Osteocyte (in vitro differentiated cells): Measurements from ENCODE around the gene WDSUB1. TPM values are rescaled to one million over a fixed set of nuclear protein-coding genes. Genes with fewer than 3 reads are reported as not detected.

Experiments
- DNase-seq: peaks from one replicate; pipeline ENCODE4 v3.0.0; 2021; ENCODE audit warnings: mixed read lengths; ENCODE audit not compliant: unreplicated experiment; ENCODE audit errors: extremely low spot score
- H3K27ac Mint-ChIP-seq: one replicate; pipeline ENCODE4 v1.8.0; 2021; ENCODE audit warnings: mild to moderate bottlenecking, mixed read lengths; ENCODE audit not compliant: unreplicated experiment
- H3K27me3 Mint-ChIP-seq: one replicate; pipeline ENCODE4 v1.8.0; 2021; ENCODE audit warnings: mixed read lengths; ENCODE audit not compliant: unreplicated experiment
- H3K36me3 Mint-ChIP-seq: one replicate; pipeline ENCODE4 v1.8.0; 2021; ENCODE audit warnings: mixed read lengths; ENCODE audit not compliant: unreplicated experiment
- H3K4me1 Mint-ChIP-seq: one replicate; pipeline ENCODE4 v1.8.0; 2021; ENCODE audit warnings: mixed read lengths; ENCODE audit not compliant: unreplicated experiment
- H3K4me3 Mint-ChIP-seq: one replicate; pipeline ENCODE4 v1.8.0; 2021; ENCODE audit warnings: mild to moderate bottlenecking, moderate library complexity, mixed read lengths; ENCODE audit not compliant: unreplicated experiment
- H3K9me3 Mint-ChIP-seq: one replicate; pipeline ENCODE4 v1.8.0; 2021; ENCODE audit warnings: mixed read lengths; ENCODE audit not compliant: unreplicated experiment
- CTCF ChIP-seq: fragments of 200-600 bp; sonication (generic); IDR thresholded peaks from 2 replicates; pipeline ENCODE4 v1.5.0; 2021; ENCODE audit warnings: antibody characterized with exemption, mild to moderate bottlenecking, moderate library complexity
- microRNA-seq: library from miRNA; unstranded; fragments of <30 nt; microRNA quantifications from one replicate; pipeline ENCODE4 v1.1.0, GENCODE V29; 2020; ENCODE audit not compliant: unreplicated experiment
- total RNA-seq: library from RNA; stranded (reverse); gene quantifications from 2 replicates; pipeline ENCODE4 v1.2.1, GENCODE V29; 2021

WDSUB1 gene
- total RNA-seq, 1 donor from 2014 or later: 14.7 TPM

GRCh38 chr2:159188449-159188848 lies 98.1 kb downstream of the WDSUB1 start:
- Mint-ChIP-seq H3K27me3 (no peaks in the 10 kb centered on the region), H3K4me1 (no peaks in the 10 kb centered on the region), H3K4me3 (no peak overlapping the region), H3K9me3 (no peaks in the 10 kb centered on the region), H3K27ac (no peak overlapping the region), H3K36me3 (peaks cover 28% of the 10 kb centered on the region)
- no peak for DNase-seq
- no peak for TF ChIP-seq CTCF

- H3K36me3 Mint-ChIP-seq: peaks cover 33% of the 10 kb centered on the region
- H3K4me3 Mint-ChIP-seq: no peak overlapping the region
- no peaks in the 10 kb centered on the region for H3K4me1 Mint-ChIP-seq
- no peaks in the 10 kb centered on the region for H3K9me3 Mint-ChIP-seq
- no peaks in the 10 kb centered on the region for H3K27me3 Mint-ChIP-seq
- no peak for DNase-seq
- no peak overlapping the region for H3K27ac Mint-ChIP-seq
- no peak for TF ChIP-seq CTCF
These were observed 99.4 kb downstream of the WDSUB1 start for GRCh38 chr2:159187106-159187505.

GRCh38 chr2:159186462-159186861 lies 100.0 kb downstream of the WDSUB1 start:
- no peak for DNase-seq
- no peak overlapping the region for H3K27ac Mint-ChIP-seq
- H3K4me3 Mint-ChIP-seq: no peak overlapping the region
- no peaks in the 10 kb centered on the region for H3K9me3 Mint-ChIP-seq
- H3K36me3 Mint-ChIP-seq: peaks cover 33% of the 10 kb centered on the region
- H3K4me1 Mint-ChIP-seq: no peaks in the 10 kb centered on the region
- TF ChIP-seq CTCF: no peak
- no peaks in the 10 kb centered on the region for H3K27me3 Mint-ChIP-seq

Small RNAs within 50 kb of the gene (microRNA-seq; reads per million reads assigned to microRNA genes)
- not detected for gene MIR6888
